Keratinocyte (primary cell): Measurements from ENCODE around the gene FARSB. TPM values are rescaled to one million over a fixed set of nuclear protein-coding genes. Genes with fewer than 3 reads are reported as not detected.

Source experiments
- DNase-seq: peaks from one replicate; pipeline ENCODE4 v3.0.0-alpha.2; 2011; ENCODE audit warnings: low read depth, missing footprints, low spot score
- FAIRE-seq: peaks from 2 replicates; lab custom pipeline; 2011; peaks lifted over from hg19 to GRCh38; lab: Jason Lieb, UNC
- H2AFZ ChIP-seq: 2 replicates; pipeline ENCODE4 v1.6.0; 2012; ENCODE audit warnings: low read length, control low read depth, inconsistent platforms; ENCODE audit not compliant: control insufficient read depth
- H3K27ac ChIP-seq: 2 replicates; pipeline ENCODE4 v1.5.1; 2011; ENCODE audit warnings: low read length; ENCODE audit not compliant: control insufficient read depth, insufficient read depth
- H3K27me3 ChIP-seq: 3 replicates; pipeline ENCODE4 v1.6.0; 2011; ENCODE audit warnings: low read length; ENCODE audit not compliant: control insufficient read depth, insufficient read depth; ENCODE audit errors: extremely low read depth
- H3K36me3 ChIP-seq, 2 experiments: 2 replicates in 1 of 2; 3 replicates in 1 of 2; pipeline ENCODE4 v1.5.1; 2011; ENCODE audit warnings: low read length in 2 of 2, mild to moderate bottlenecking in 1 of 2; ENCODE audit not compliant: control insufficient read depth in 2 of 2, insufficient read depth in 2 of 2; ENCODE audit errors: extremely low read depth in 1 of 2
- H3K4me1 ChIP-seq: 3 replicates; pipeline ENCODE4 v1.5.1; 2011; ENCODE audit warnings: low read length; ENCODE audit not compliant: control insufficient read depth, insufficient read depth; ENCODE audit errors: extremely low read depth
- H3K4me2 ChIP-seq: 3 replicates; pipeline ENCODE4 v1.6.0; 2011; ENCODE audit warnings: low read depth, low read length; ENCODE audit not compliant: control insufficient read depth, insufficient read depth; ENCODE audit errors: extremely low read depth
- H3K4me3 ChIP-seq, 3 experiments: fragments of 200-600 bp in 1 of 3; sonication (generic) in 1 of 3; 2 replicates in 2 of 3; 3 replicates in 1 of 3; pipeline ENCODE4 v1.5.1; 2011 to 2016; ENCODE audit warnings: low read length in 3 of 3, mild to moderate bottlenecking in 3 of 3, control low read depth in 2 of 3, inconsistent platforms in 1 of 3, low read depth in 1 of 3, mixed read lengths in 1 of 3, mixed run types in 1 of 3, moderate library complexity in 1 of 3; ENCODE audit not compliant: control insufficient read depth in 2 of 3, insufficient read depth in 2 of 3; ENCODE audit errors: extremely low read depth in 1 of 3
- H3K79me2 ChIP-seq: 2 replicates; pipeline ENCODE4 v1.6.0; 2012; ENCODE audit warnings: low read length; ENCODE audit not compliant: control insufficient read depth, insufficient read depth
- H3K9ac ChIP-seq: 3 replicates; pipeline ENCODE4 v1.6.0; 2011; ENCODE audit warnings: low read length; ENCODE audit not compliant: control insufficient read depth, insufficient read depth; ENCODE audit errors: extremely low read depth
- H3K9me1 ChIP-seq: 3 replicates; pipeline ENCODE4 v1.6.0; 2011; ENCODE audit warnings: low read length; ENCODE audit not compliant: control insufficient read depth, insufficient read depth; ENCODE audit errors: extremely low read depth
- H3K9me3 ChIP-seq: 2 replicates; pipeline ENCODE4 v1.5.1; 2012; ENCODE audit warnings: low read depth, low read length; ENCODE audit not compliant: control insufficient read depth
- H4K20me1 ChIP-seq: 3 replicates; pipeline ENCODE4 v1.6.0; 2011; ENCODE audit warnings: low read length; ENCODE audit not compliant: control insufficient read depth, insufficient read depth; ENCODE audit errors: extremely low read depth
- CTCF ChIP-seq, 3 experiments: IDR thresholded peaks in 1 of 3; conservative IDR thresholded peaks in 1 of 3; optimal IDR thresholded peaks in 1 of 3; 2 replicates in 2 of 3; 3 replicates in 1 of 3; pipeline versions ENCODE3 to v1.5.1; 2011; ENCODE audit warnings: low read length in 3 of 3, mild to moderate bottlenecking in 3 of 3, moderate library complexity in 2 of 3, control low read depth in 1 of 3, inconsistent platforms in 1 of 3; ENCODE audit not compliant: insufficient read depth in 2 of 3; ENCODE audit errors: extremely low read depth in 1 of 3
- EZH2 ChIP-seq: IDR thresholded peaks from one replicate; pipeline ENCODE4 v1.6.1; 2012; ENCODE audit warnings: inconsistent platforms, mild to moderate bottlenecking, low read length, moderate library complexity
- dilution Hi-C: fragments of 300-500 bp; cut with MboI; formaldehyde crosslinking; loops from one replicate; pipeline ENCODE4 v1.7.0; 2020; ENCODE audit warnings: low sequenced_read_pairs; ENCODE audit not compliant: extremely low pct_ligation_motif_present
- polyA plus RNA-seq, 5 experiments: library from polyadenylated mRNA; depleted of rRNA in 3 of 5; stranded (reverse) in 3 of 5; stranded (forward) in 1 of 5; unstranded in 1 of 5; fragments of >200 nt; gene quantifications; 1 replicate in 1 of 5; 2 replicates in 3 of 5; 3 replicates in 1 of 5; pipeline versions ENCODE4 v1.2.1 to v1.2.3, GENCODE V29; 2011 to 2012; ENCODE audit warnings: missing spikeins in 2 of 5, low read depth in 1 of 5, low replicate concordance in 1 of 5

Gene FARSB
- polyA plus RNA-seq, 1 donor (not counting 4 experiments of a cell fraction or from before 2014, with no cell fraction given), result 68.8 TPM

- H3K9me3 ChIP-seq, result no peaks in the 10 kb centered on the region
- no peak overlapping the region for H2AFZ ChIP-seq
- TF ChIP-seq CTCF (optimal IDR thresholded peaks at IDR 0.05 in 1 of 3, IDR thresholded peaks at IDR 0.05 in 1 of 3, conservative IDR thresholded peaks at IDR 0.05 in 1 of 3; ENCODE audit: extremely low read depth in 1 of 3, insufficient read depth in 2 of 3, low read length in 3 of 3), result no peak
- no peaks in the 10 kb centered on the region for H3K4me1 ChIP-seq
- DNase-seq (no peak), FAIRE-seq (no peak)
- no peaks in the 10 kb centered on the region for H3K36me3 ChIP-seq
- H3K9ac ChIP-seq, result no peak overlapping the region
- H3K27me3 ChIP-seq, result no peaks in the 10 kb centered on the region
- H3K79me2 ChIP-seq, result no peaks in the 10 kb centered on the region
- H3K4me3 ChIP-seq, result no peak overlapping the region
- no peaks in the 10 kb centered on the region for H4K20me1 ChIP-seq
- dilution Hi-C loops, result no loop called here
- no peak overlapping the region for H3K4me2 ChIP-seq
- no peak overlapping the region for H3K27ac ChIP-seq
- no peaks in the 10 kb centered on the region for H3K9me1 ChIP-seq
Observed at GRCh38 chr2:222526480-222527277, 129.2 kb downstream of the FARSB start.

DNA sequence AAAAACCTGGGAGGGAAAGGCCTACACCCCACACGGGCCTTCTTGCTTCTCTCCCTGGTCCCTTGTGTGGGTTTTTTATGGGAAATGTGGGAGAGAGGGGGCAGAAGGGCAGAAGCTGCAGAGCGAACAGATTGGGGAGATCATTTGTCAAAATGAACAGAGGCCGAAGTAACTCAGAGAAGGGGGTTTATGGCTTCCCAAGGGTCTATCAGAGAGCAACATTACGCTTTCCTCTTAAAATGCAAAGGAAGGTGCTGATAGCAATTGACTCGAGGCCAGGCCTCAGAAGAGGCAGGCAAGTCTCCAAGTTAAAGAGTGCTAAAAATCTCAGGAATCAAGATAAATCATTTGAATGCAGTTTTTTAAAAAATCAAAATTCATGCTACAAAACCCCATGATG, 130.1 kb downstream of the FARSB start:
- Histone ChIP-seq H3K4me1 (no peaks in the 10 kb centered on the region), H3K27me3 (no peaks in the 10 kb centered on the region), H3K9me1 (no peaks in the 10 kb centered on the region), H3K36me3 (no peaks in the 10 kb centered on the region), H4K20me1 (no peaks in the 10 kb centered on the region), H3K9ac (no peak overlapping the region), H2AFZ (no peak overlapping the region), H3K27ac (no peak overlapping the region), H3K4me3 (no peak overlapping the region), H3K9me3 (no peaks in the 10 kb centered on the region), H3K79me2 (no peaks in the 10 kb centered on the region), H3K4me2 (no peak overlapping the region)
- dilution Hi-C loops, result no loop called here
- no peak for DNase-seq
- FAIRE-seq, result no peak
- TF ChIP-seq EZH2, result no peak
- no peak for TF ChIP-seq CTCF (optimal IDR thresholded peaks at IDR 0.05 in 1 of 3, IDR thresholded peaks at IDR 0.05 in 1 of 3, conservative IDR thresholded peaks at IDR 0.05 in 1 of 3; ENCODE audit: extremely low read depth in 1 of 3, insufficient read depth in 2 of 3, low read length in 3 of 3)
